Cerebellar cortex (tissue), 1 donor: ENCODE results near the gene KRR1.

Experiments used
- DNase-seq: peaks from one replicate; pipeline ENCODE4 v3.0.0-alpha.2; 2015; ENCODE audit warnings: low spot score

The KRR1 gene

GRCh38 chr12:75511116-75512048 lies at the start of gene KRR1:
Gene KRR1, minus strand, starts transcription at chr12:75511609. Its CDS starts 12 bp downstream, at chr12:75511597.
- DNase-seq, result peak; percentile 100

DNA sequence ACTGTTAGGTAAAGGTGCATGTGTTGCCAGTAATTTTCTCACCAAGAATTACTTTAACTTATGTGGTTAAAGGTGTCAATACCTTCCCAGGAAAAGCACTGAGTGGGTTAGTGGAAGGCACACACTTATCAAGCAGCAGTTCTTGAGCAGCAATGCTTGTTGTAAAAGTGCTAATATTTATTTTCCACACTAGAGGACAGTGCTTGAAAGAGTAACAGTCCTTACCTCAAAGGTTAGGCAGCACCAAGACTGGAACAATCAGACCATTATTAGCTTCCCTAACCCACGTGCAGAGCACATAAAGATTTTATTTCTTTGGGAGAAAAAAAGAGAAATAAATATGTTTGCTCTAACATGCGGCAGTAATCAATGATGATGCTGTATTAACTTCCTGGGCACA lies 48.8 kb upstream of the KRR1 start:
- DNase-seq, result peak; percentile 67

DNA sequence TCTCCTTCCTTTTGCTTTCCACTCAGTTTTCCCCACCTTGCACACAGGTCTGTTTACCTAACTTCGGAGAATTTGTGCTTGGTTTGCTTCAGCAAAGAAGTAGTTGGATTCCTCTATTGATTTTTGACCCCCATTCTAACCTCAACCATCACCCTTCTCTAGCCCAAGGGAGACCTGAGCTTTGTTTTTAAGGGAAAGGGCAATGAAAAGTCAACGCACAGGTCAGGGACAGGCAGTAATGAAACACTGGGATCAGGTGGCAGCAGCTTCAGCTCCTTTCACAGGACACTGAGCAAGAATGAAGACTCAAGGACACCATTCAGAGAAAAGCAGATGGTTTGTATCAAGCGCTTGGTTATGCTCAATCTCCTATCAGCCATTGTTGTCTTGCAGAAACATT lies 46.9 kb upstream of the KRR1 start:
- DNase-seq, result no peak

GRCh38 chr12:75556311-75556899 lies 45.0 kb upstream of the KRR1 start:
- no peak for DNase-seq

- DNase-seq, result no peak
Observed at GRCh38 chr12:75554556-75554880, 43.1 kb upstream of the KRR1 start.

DNA sequence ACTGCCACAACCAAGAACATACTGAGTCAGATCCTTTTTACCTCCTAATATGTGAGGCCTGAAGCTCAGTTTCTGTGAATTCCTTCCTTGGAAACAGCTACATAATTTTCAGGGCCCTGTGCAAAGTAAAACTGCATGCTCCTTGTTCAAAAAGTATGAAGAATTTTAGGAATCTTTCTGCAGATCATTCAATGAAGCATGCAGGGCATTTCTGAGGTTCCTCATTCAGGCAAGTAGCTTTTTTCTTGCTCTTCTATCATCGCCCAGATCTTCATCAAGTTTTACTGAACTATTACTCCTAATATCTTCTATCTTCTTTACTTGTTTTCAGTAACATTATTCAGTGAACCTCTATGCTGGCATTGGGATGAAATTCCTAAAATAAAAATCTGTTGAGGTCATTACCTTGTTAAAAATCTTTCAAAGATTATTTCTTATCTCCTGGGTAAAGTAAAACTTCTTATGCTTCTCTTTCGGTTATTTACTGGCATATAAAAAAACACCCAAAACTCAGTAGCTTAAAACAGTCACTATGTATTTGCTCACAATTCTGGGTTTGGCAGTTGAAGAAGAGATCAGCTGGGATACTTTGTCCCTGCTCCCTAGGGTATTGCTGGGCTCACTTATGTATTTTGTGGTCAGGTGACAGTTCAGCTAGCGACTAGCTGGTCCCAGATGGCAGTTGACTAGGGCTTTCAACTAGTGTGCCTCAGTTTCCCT lies 42.6 kb upstream of the KRR1 start:
- DNase-seq, result no peak

DNA sequence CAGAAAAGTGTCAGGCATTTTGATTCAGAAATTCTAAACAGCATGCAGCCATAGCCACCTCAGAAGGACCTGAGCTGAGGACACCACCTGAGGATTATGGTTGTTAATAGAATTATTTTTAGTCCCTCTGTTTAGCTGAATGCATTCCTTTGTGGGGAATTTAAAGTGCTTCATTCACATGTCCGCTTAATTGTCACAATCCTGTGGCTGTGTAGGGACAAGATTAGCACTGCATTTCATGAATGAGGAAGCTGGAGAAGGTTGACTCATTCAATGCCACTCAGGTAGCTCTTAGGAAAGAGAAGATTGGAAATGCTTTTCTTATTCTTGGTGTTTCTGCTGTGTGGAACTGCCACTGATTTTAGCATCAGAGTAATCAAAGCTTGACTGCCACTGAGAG lies 42.0 kb upstream of the KRR1 start:
- no peak for DNase-seq

- DNase-seq, result no peak
Observed at GRCh38 chr12:75551477-75551876, 40.1 kb upstream of the KRR1 start.

- DNase-seq, result no peak
Observed at GRCh38 chr12:75550401-75551240, 39.2 kb upstream of the KRR1 start.

DNA sequence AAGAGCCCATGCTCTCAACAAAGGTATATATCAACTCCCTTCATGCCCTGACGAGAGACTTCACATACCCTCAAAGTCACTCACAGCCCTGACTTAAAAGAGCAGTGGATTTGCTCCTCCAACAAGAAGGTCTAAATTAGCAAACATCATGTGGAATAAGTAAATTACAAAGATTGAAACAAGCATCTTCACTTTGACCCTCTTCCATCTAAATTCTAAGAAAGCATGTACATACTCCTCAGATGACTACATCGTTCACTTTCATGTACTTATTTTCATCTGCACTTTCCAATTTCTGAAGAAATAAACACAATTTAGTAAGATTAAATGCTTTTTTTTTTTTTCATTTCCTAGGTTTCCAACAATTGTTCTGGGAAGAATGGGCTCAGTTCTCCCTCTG lies 38.6 kb upstream of the KRR1 start:
- no peak for DNase-seq

- DNase-seq, result no peak
Observed at GRCh38 chr12:75548879-75549278, 37.5 kb upstream of the KRR1 start.

- DNase-seq, result no peak
Observed at GRCh38 chr12:75545636-75546035, 34.2 kb upstream of the KRR1 start.

DNA sequence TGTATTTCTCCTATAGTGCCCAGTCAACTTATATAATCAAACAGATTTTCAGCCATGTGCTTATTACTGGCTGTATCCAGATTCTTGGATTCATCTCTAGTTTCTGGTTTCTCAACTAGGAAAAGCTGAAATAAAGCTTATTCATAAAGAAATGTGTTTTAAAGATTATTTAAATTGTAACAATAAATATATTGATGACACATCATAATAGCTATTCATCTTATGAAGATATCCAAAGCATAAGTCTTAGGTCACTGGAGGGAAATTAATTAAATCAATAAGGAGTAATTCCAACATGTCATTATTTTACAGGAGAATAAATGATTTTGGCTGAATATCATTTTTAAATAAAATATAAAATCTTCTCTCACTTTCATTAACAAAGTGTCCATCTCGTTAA lies 32.1 kb upstream of the KRR1 start:
- no peak for DNase-seq

DNA sequence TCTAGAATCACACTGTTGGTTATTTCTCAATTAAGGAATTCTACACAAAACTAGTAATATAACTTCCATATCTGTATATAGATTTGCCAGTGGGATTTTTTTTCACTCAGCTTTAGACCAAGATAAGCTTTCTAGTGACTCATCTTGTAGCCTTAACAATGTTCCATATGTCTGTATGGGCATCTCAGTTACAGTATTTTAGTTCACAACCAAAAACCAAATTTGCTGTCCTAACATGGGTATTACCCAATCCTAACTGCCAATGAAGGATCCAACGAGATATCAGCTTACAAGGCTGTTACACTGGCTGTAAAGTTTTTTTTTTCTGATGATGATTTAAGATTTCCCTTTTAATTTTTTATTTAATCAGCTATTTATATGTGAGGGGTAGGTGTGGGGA lies 31.5 kb upstream of the KRR1 start:
- no peak for DNase-seq

DNA sequence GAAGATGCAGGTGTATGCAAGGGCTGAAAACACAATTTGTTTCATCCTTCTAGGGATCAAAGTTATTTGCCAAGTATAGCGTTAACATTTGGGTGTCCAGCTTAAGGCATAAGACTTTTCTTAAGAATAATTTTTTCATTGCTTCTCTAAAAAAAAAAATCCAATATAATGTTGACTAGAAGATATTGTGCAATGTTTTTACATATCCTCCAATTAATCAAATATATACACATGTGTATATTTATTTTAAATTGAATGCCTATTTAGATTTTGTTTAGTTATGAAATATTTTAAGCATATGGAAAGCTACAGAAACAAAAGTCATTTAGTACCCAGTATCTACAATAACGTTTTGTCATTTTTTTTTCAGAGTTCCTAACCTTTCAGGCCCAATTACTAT lies 28.5 kb upstream of the KRR1 start:
- DNase-seq, result no peak

DNA sequence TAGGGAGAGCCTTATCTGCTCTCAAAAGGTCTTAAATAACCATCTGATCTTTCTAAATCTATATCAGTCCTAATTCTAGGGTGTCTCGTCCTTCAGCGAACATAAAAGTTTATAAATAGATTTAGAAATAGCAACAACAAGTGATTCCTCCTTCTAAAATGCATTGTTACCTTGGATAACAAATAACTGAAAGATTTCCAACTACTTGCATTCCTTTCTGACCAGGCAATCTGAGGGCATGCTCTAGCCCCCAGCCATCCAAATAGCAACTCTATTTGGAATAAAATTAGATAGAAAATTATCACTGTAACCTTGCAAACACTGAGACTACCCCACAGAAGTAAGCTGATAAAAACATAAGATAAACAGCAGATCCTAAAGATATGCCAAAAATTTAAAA lies 21.8 kb upstream of the KRR1 start:
- no peak for DNase-seq

GRCh38 chr12:75529826-75530225 lies 18.4 kb upstream of the KRR1 start:
- no peak for DNase-seq

DNA sequence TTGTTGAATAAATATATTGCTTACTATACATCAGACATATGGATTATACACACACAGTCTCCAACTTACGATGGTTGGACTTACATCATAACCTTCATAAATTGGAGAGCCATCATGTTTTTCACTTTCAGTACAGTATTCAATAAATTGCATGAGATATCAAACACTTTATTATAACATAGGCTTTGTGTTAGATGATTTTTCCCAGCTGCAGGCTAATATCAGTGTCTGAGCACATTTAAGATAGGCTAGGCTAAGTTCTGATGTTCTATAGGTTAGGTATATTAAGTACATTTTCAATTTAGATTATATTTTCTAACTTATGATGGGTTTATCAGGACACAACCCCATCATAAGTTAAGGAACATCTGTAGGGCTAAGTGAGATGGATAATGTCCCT lies 17.9 kb upstream of the KRR1 start:
- no peak for DNase-seq

- no peak for DNase-seq
Observed at GRCh38 chr12:75528692-75529091, 17.3 kb upstream of the KRR1 start.

DNA sequence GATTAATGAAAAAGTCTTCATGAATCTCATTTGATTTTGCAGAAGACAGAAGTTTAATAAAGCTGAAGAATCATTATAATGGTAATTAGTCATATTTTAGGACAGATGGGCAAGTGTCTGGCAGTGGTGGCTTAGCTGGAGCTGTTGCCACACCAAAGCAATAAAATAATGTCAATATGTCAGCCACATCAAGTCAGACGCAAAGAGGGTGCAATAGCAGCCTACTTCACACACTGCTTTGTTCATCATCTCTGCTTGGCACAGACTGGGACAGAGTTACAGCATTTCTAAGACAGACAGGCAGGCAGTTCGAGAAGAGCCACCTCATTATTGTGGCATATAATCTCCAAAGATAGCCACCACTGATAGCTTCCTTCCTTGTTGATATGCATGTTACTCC lies 16.9 kb upstream of the KRR1 start:
- DNase-seq, result no peak

- DNase-seq, result peak; percentile 64
Observed at GRCh38 chr12:75526655-75527511, 15.5 kb upstream of the KRR1 start.
